ENCODE measurements around the gene TMEM201.

The TMEM201 gene

GRCh38 chr1:9633493-9633892 is 44.8 kb downstream of the TMEM201 start:
- H3K4me3 ChIP-seq (ENCODE audit: low read length), result no peak overlapping the region
- H3K9me3 ChIP-seq (ENCODE audit: insufficient read depth, low read depth, low read length), result no peaks in the 10 kb centered on the region
- peaks cover 2% of the 10 kb centered on the region; the same call in 1 of the 2 replicates for H3K27me3 ChIP-seq (ENCODE audit: insufficient read depth, low read length)
- H3K27ac ChIP-seq (ENCODE audit: low read length), result no peak overlapping the region
- no peaks in the 10 kb centered on the region for H3K36me3 ChIP-seq (ENCODE audit: insufficient read depth, low read depth, low read length)
- H3K4me1 ChIP-seq (ENCODE audit: insufficient read depth, low read length), result no peaks in the 10 kb centered on the region
- H3K9ac ChIP-seq (ENCODE audit: low read depth, low read length), result no peak overlapping the region

GRCh38 chr1:9634582-9634981 is 45.9 kb downstream of the TMEM201 start:
- Histone ChIP-seq H3K4me3 (ENCODE audit: low read length) (no peak overlapping the region), H3K27ac (ENCODE audit: low read length) (no peak overlapping the region), H3K9me3 (ENCODE audit: insufficient read depth, low read depth, low read length) (no peaks in the 10 kb centered on the region), H3K36me3 (ENCODE audit: insufficient read depth, low read depth, low read length) (no peaks in the 10 kb centered on the region), H3K27me3 (ENCODE audit: insufficient read depth, low read length) (no peaks in the 10 kb centered on the region), H3K9ac (ENCODE audit: low read depth, low read length) (no peak overlapping the region), H3K4me1 (ENCODE audit: insufficient read depth, low read length) (no peaks in the 10 kb centered on the region)

GRCh38 chr1:9639227-9639626 is 50.5 kb downstream of the TMEM201 start:
- H3K9ac ChIP-seq (ENCODE audit: low read depth, low read length), result no peak overlapping the region
- H3K4me1 ChIP-seq (ENCODE audit: insufficient read depth, low read length), result no peaks in the 10 kb centered on the region

GRCh38 chr1:9643351-9644256 is 54.9 kb downstream of the TMEM201 start:
- H3K4me3 ChIP-seq (ENCODE audit: low read length), result no peak overlapping the region
- no peaks in the 10 kb centered on the region for H3K4me1 ChIP-seq (ENCODE audit: insufficient read depth, low read length)
- no peaks in the 10 kb centered on the region for H3K36me3 ChIP-seq (ENCODE audit: insufficient read depth, low read depth, low read length)
- H3K9ac ChIP-seq (ENCODE audit: low read depth, low read length), result no peak overlapping the region
- H3K27me3 ChIP-seq (ENCODE audit: insufficient read depth, low read length), result peaks cover 6% of the 10 kb centered on the region
- H3K27ac ChIP-seq (ENCODE audit: low read length), result no peak overlapping the region
- no peaks in the 10 kb centered on the region for H3K9me3 ChIP-seq (ENCODE audit: insufficient read depth, low read depth, low read length)

More at GRCh38 chr1:9639227-9639626, 50.5 kb downstream of the TMEM201 start:
- H3K4me3 ChIP-seq (ENCODE audit: low read length), result no peak overlapping the region
- H3K36me3 ChIP-seq (ENCODE audit: insufficient read depth, low read depth, low read length), result no peaks in the 10 kb centered on the region
- no peak overlapping the region for H3K27ac ChIP-seq (ENCODE audit: low read length)
- H3K27me3 ChIP-seq (ENCODE audit: insufficient read depth, low read length), result no peaks in the 10 kb centered on the region; the same call in 1 of the 2 replicates
- H3K9me3 ChIP-seq (ENCODE audit: insufficient read depth, low read depth, low read length), result no peaks in the 10 kb centered on the region

GRCh38 chr1:9646037-9646436 is 57.3 kb downstream of the TMEM201 start:
- Histone ChIP-seq H3K27me3 (ENCODE audit: insufficient read depth, low read length) (peaks cover 25% of the 10 kb centered on the region), H3K9me3 (ENCODE audit: insufficient read depth, low read depth, low read length) (no peaks in the 10 kb centered on the region), H3K4me3 (ENCODE audit: low read length) (no peak overlapping the region), H3K27ac (ENCODE audit: low read length) (no peak overlapping the region), H3K9ac (ENCODE audit: low read depth, low read length) (no peak overlapping the region), H3K4me1 (ENCODE audit: insufficient read depth, low read length) (no peaks in the 10 kb centered on the region), H3K36me3 (ENCODE audit: insufficient read depth, low read depth, low read length) (no peaks in the 10 kb centered on the region)

GRCh38 chr1:9648171-9648570 is 59.5 kb downstream of the TMEM201 start:
- Histone ChIP-seq H3K4me1 (ENCODE audit: insufficient read depth, low read length) (no peaks in the 10 kb centered on the region), H3K9me3 (ENCODE audit: insufficient read depth, low read depth, low read length) (no peaks in the 10 kb centered on the region), H3K27me3 (ENCODE audit: insufficient read depth, low read length) (peaks cover 46% of the 10 kb centered on the region), H3K9ac (ENCODE audit: low read depth, low read length) (no peak overlapping the region), H3K4me3 (ENCODE audit: low read length) (no peak overlapping the region), H3K36me3 (ENCODE audit: insufficient read depth, low read depth, low read length) (no peaks in the 10 kb centered on the region), H3K27ac (ENCODE audit: low read length) (no peak overlapping the region)

GRCh38 chr1:9649769-9650168 is 61.1 kb downstream of the TMEM201 start:
- no peak overlapping the region for H3K4me3 ChIP-seq (ENCODE audit: low read length)
- no peak overlapping the region for H3K9ac ChIP-seq (ENCODE audit: low read depth, low read length)
- no peaks in the 10 kb centered on the region for H3K36me3 ChIP-seq (ENCODE audit: insufficient read depth, low read depth, low read length)
- H3K9me3 ChIP-seq (ENCODE audit: insufficient read depth, low read depth, low read length), result no peaks in the 10 kb centered on the region
- H3K27me3 ChIP-seq (ENCODE audit: insufficient read depth, low read length), result peaks cover 61% of the 10 kb centered on the region
- H3K4me1 ChIP-seq (ENCODE audit: insufficient read depth, low read length), result no peaks in the 10 kb centered on the region
- H3K27ac ChIP-seq (ENCODE audit: low read length), result no peak overlapping the region

- Histone ChIP-seq H3K27me3 (ENCODE audit: insufficient read depth, low read length) (peaks cover 61% of the 10 kb centered on the region), H3K9me3 (ENCODE audit: insufficient read depth, low read depth, low read length) (no peaks in the 10 kb centered on the region), H3K9ac (ENCODE audit: low read depth, low read length) (no peak overlapping the region), H3K4me1 (ENCODE audit: insufficient read depth, low read length) (no peaks in the 10 kb centered on the region), H3K4me3 (ENCODE audit: low read length) (peak overlapping the region; percentile 73), H3K36me3 (ENCODE audit: insufficient read depth, low read depth, low read length) (no peaks in the 10 kb centered on the region), H3K27ac (ENCODE audit: low read length) (no peak overlapping the region)
Observed at GRCh38 chr1:9651220-9651564, 62.5 kb downstream of the TMEM201 start.

- peaks cover 61% of the 10 kb centered on the region for H3K27me3 ChIP-seq (ENCODE audit: insufficient read depth, low read length)
- no peaks in the 10 kb centered on the region for H3K9me3 ChIP-seq (ENCODE audit: insufficient read depth, low read depth, low read length)
- no peaks in the 10 kb centered on the region for H3K4me1 ChIP-seq (ENCODE audit: insufficient read depth, low read length)
- peak within 1 kb of the TSS; percentile 73 for H3K4me3 ChIP-seq (ENCODE audit: low read length)
- no peaks in the 10 kb centered on the region for H3K36me3 ChIP-seq (ENCODE audit: insufficient read depth, low read depth, low read length)
- H3K9ac ChIP-seq (ENCODE audit: low read depth, low read length), result no peak within 1 kb of the TSS; the same call in 1 of the 2 replicates
- H3K27ac ChIP-seq (ENCODE audit: low read length), result no peak within 1 kb of the TSS
Observed at GRCh38 chr1:9651565-9652378, 63.1 kb downstream of the TMEM201 start, which contains the start of gene PIK3CD. TSS of gene PIK3CD (plus strand) at chr1:9651731. CDS start at chr1:9710456, 58,725 bp downstream.

- peaks cover 61% of the 10 kb centered on the region for H3K27me3 ChIP-seq (ENCODE audit: insufficient read depth, low read length)
- no peak overlapping the region; the same call in 1 of the 2 replicates for H3K9ac ChIP-seq (ENCODE audit: low read depth, low read length)
- no peaks in the 10 kb centered on the region for H3K9me3 ChIP-seq (ENCODE audit: insufficient read depth, low read depth, low read length)
- H3K4me3 ChIP-seq (ENCODE audit: low read length), result peak overlapping the region; percentile 73
- no peaks in the 10 kb centered on the region for H3K36me3 ChIP-seq (ENCODE audit: insufficient read depth, low read depth, low read length)
- H3K27ac ChIP-seq (ENCODE audit: low read length), result no peak overlapping the region
- H3K4me1 ChIP-seq (ENCODE audit: insufficient read depth, low read length), result no peaks in the 10 kb centered on the region
Observed at GRCh38 chr1:9652379-9653209, 63.9 kb downstream of the TMEM201 start.

- Histone ChIP-seq H3K4me1 (ENCODE audit: insufficient read depth, low read length) (no peaks in the 10 kb centered on the region), H3K9ac (ENCODE audit: low read depth, low read length) (no peak overlapping the region)
Observed at GRCh38 chr1:9653210-9653490, 64.4 kb downstream of the TMEM201 start.

More at GRCh38 chr1:9653210-9653490, 64.4 kb downstream of the TMEM201 start:
- Histone ChIP-seq H3K9me3 (ENCODE audit: insufficient read depth, low read depth, low read length) (no peaks in the 10 kb centered on the region), H3K27me3 (ENCODE audit: insufficient read depth, low read length) (peaks cover 58% of the 10 kb centered on the region), H3K4me3 (ENCODE audit: low read length) (peak overlapping the region; percentile 73; the same call in 1 of the 2 replicates), H3K27ac (ENCODE audit: low read length) (no peak overlapping the region), H3K36me3 (ENCODE audit: insufficient read depth, low read depth, low read length) (no peaks in the 10 kb centered on the region)
